ENCODE data around the gene ACSL5. TPM values are rescaled to one million over a fixed set of nuclear protein-coding genes. Genes with fewer than 3 reads are reported as not detected.

The ACSL5 gene
- total RNA-seq, 1 donor from 2014 or later: not detected

- no peak for DNase-seq (ENCODE audit: low spot score)
- H3K27ac ChIP-seq: no peak overlapping the region
- H3K27me3 Mint-ChIP-seq (ENCODE audit: insufficient read depth, low read depth): peaks cover 2% of the 10 kb centered on the region
- H3K27me3 ChIP-seq: no peaks in the 10 kb centered on the region
- no peaks in the 10 kb centered on the region for H3K36me3 Mint-ChIP-seq
- H2AFZ ChIP-seq (replicated peaks): no peak overlapping the region
- no peaks in the 10 kb centered on the region for H3K4me1 ChIP-seq
- H3K4me1 Mint-ChIP-seq: peaks cover 27% of the 10 kb centered on the region
- H3K36me3 ChIP-seq: no peaks in the 10 kb centered on the region
- H3K79me2 ChIP-seq (ENCODE audit: low read depth): no peaks in the 10 kb centered on the region
- H4K20me1 ChIP-seq (ENCODE audit: low read depth): no peaks in the 10 kb centered on the region
- no peak overlapping the region for H3K4me3 Mint-ChIP-seq
- H3K27ac Mint-ChIP-seq: no peak overlapping the region
- TF ChIP-seq EZH2phosphoT487 (IDR thresholded peaks at IDR 0.05) (no peak), EZH2 (IDR thresholded peaks at IDR 0.05) (no peak), CTCF (IDR thresholded peaks at IDR 0.05) (no peak)
- no peak overlapping the region for H3K9ac ChIP-seq
- no peaks in the 10 kb centered on the region for H3K9me3 ChIP-seq (ENCODE audit: low read depth)
- H3K4me2 ChIP-seq: no peak overlapping the region
- H3K4me3 ChIP-seq: no peak overlapping the region
- H3K9me3 Mint-ChIP-seq: no peaks in the 10 kb centered on the region
- H3F3A ChIP-seq (ENCODE audit: low read depth): no peaks in the 10 kb centered on the region
Observed at GRCh38 chr10:112379635-112380296, 5.8 kb downstream of the ACSL5 start.

- H3K9ac ChIP-seq: no peak overlapping the region
Observed at GRCh38 chr10:112382515-112383235, 8.8 kb downstream of the ACSL5 start.

GRCh38 chr10:112383325-112383724, 9.4 kb downstream of the ACSL5 start:
- H3K27ac Mint-ChIP-seq: peak overlapping the region; percentile 6
- H3K4me1 ChIP-seq: no peaks in the 10 kb centered on the region
- no peaks in the 10 kb centered on the region for H3K36me3 Mint-ChIP-seq
- H3K27ac ChIP-seq: no peak overlapping the region
- H4K20me1 ChIP-seq (ENCODE audit: low read depth): no peaks in the 10 kb centered on the region
- H3K9ac ChIP-seq: no peak overlapping the region
- no peaks in the 10 kb centered on the region for H3K27me3 ChIP-seq
- H3K4me3 ChIP-seq: no peak overlapping the region
- peaks cover 17% of the 10 kb centered on the region for H3K4me1 Mint-ChIP-seq
- H3K9me3 ChIP-seq (ENCODE audit: low read depth): no peaks in the 10 kb centered on the region
- DNase-seq (ENCODE audit: low spot score): no peak
- no peak overlapping the region for H3K4me2 ChIP-seq
- H3K27me3 Mint-ChIP-seq (ENCODE audit: insufficient read depth, low read depth): peaks cover 2% of the 10 kb centered on the region
- H3F3A ChIP-seq (ENCODE audit: low read depth): no peaks in the 10 kb centered on the region
- H3K9me3 Mint-ChIP-seq: no peaks in the 10 kb centered on the region
- no peak overlapping the region for H2AFZ ChIP-seq (replicated peaks)
- no peaks in the 10 kb centered on the region for H3K36me3 ChIP-seq
- no peak for TF ChIP-seq EZH2phosphoT487 (IDR thresholded peaks at IDR 0.05)
- no peak for TF ChIP-seq CTCF (IDR thresholded peaks at IDR 0.05)
- no peak for TF ChIP-seq EZH2 (IDR thresholded peaks at IDR 0.05)
- no peaks in the 10 kb centered on the region for H3K79me2 ChIP-seq (ENCODE audit: low read depth)
- H3K4me3 Mint-ChIP-seq: no peak overlapping the region

More at GRCh38 chr10:112382515-112383235, 8.8 kb downstream of the ACSL5 start:
- no peak for DNase-seq (ENCODE audit: low spot score)
- Mint-ChIP-seq H3K36me3 (no peaks in the 10 kb centered on the region), H3K4me3 (no peak overlapping the region), H3K4me1 (peaks cover 17% of the 10 kb centered on the region), H3K27me3 (ENCODE audit: insufficient read depth, low read depth) (peaks cover 2% of the 10 kb centered on the region), H3K27ac (no peak overlapping the region), H3K9me3 (no peaks in the 10 kb centered on the region)
- no peak overlapping the region for H3K4me3 ChIP-seq
- H3K4me2 ChIP-seq: no peak overlapping the region
- no peaks in the 10 kb centered on the region for H3F3A ChIP-seq (ENCODE audit: low read depth)
- no peaks in the 10 kb centered on the region for H3K4me1 ChIP-seq
- TF ChIP-seq CTCF (IDR thresholded peaks at IDR 0.05) (no peak), EZH2phosphoT487 (IDR thresholded peaks at IDR 0.05) (no peak), EZH2 (IDR thresholded peaks at IDR 0.05) (no peak)
- H3K27me3 ChIP-seq: no peaks in the 10 kb centered on the region
- H3K36me3 ChIP-seq: no peaks in the 10 kb centered on the region
- H3K79me2 ChIP-seq (ENCODE audit: low read depth): no peaks in the 10 kb centered on the region
- no peaks in the 10 kb centered on the region for H3K9me3 ChIP-seq (ENCODE audit: low read depth)
- H2AFZ ChIP-seq (replicated peaks): no peak overlapping the region
- H3K27ac ChIP-seq: no peak overlapping the region
- H4K20me1 ChIP-seq (ENCODE audit: low read depth): no peaks in the 10 kb centered on the region

Measured in neural progenitor cell (in vitro differentiated cells).